HCT116 (cell line): ENCODE results near the gene CRB1. TPM values are rescaled to one million over a fixed set of nuclear protein-coding genes. Genes with fewer than 3 reads are reported as not detected.

Experiments used
- ATAC-seq: fragments of 200-7000 bp; cut with Tn5 transposase; 2 replicates; pipeline ENCODE4 v1.9.1; 2020; ENCODE audit warnings: mild to moderate bottlenecking, moderate library complexity
- BruUV-seq: library from RNA; stranded (reverse); fragments of 400-500 nt; replicated peaks from 2 replicates; lab custom pipeline; 2021; lab: Mats Ljungman, UMichigan
- CTCF ChIA-PET: fragments of 300-600 bp; sonication (Branson Sonifier 250); formaldehyde crosslinking; loops from one replicate; lab custom pipeline; 2021; ENCODE audit warnings: antibody characterized with exemption; lab: Charles Lee
- POLR2A ChIA-PET: fragments of 300-600, 350-600 bp; sonication (Branson Sonifier 250); formaldehyde crosslinking; loops from one replicate; lab custom pipeline; 2021; ENCODE audit warnings: antibody characterized with exemption; lab: Charles Lee
- RAD21 ChIA-PET, 2 experiments: fragments of 300-600 bp; sonication (Branson Sonifier 250); formaldehyde crosslinking; loops; one replicate each; lab custom pipeline; 2023; ENCODE audit warnings: low total read pairs in 2 of 2; ENCODE audit not compliant: uncharacterized antibody in 2 of 2, unreplicated experiment in 2 of 2, low non-redundant PET in 1 of 2; lab: Charles Lee
- DNase-seq: peaks from one replicate; pipeline ENCODE4 v3.0.0-alpha.2; 2010; ENCODE audit warnings: low read depth, low spot score
- H2AFZ ChIP-seq: fragments of 200-600 bp; shearing (Covaris generic), sonication (generic); 2 replicates; pipeline ENCODE4 v1.6.1; 2017; ENCODE audit warnings: low read depth, mixed run types, mixed read lengths, antibody characterized with exemption, low read length; ENCODE audit not compliant: poor library complexity, severe bottlenecking
- H3K27ac ChIP-seq: 2 replicates; pipeline ENCODE4 v1.5.1; 2012; ENCODE audit warnings: low read depth, low read length
- H3K27me3 ChIP-seq: fragments of 200-600 bp; sonication (generic); 2 replicates; pipeline ENCODE4 v1.6.1; 2016; ENCODE audit warnings: mixed run types, low read length, mixed read lengths; ENCODE audit not compliant: insufficient read depth
- H3K36me3 ChIP-seq, 2 experiments: fragments of 200-500 bp in 1 of 2; fragments of 200-600 bp in 1 of 2; sonication (Bioruptor generic) in 1 of 2; sonication (generic) in 1 of 2; 2 replicates each; pipeline versions ENCODE4 v1.5.1 to v1.6.1; 2014 to 2016; ENCODE audit warnings: low read length in 2 of 2, inconsistent platforms in 1 of 2, mixed read lengths in 1 of 2, mixed run types in 1 of 2; ENCODE audit not compliant: insufficient read depth in 2 of 2, control insufficient read depth in 1 of 2
- H3K4me1 ChIP-seq, 2 experiments: fragments of 200-600 bp in 1 of 2; sonication (generic) in 1 of 2; 2 replicates each; pipeline versions ENCODE4 v1.5.1 to v1.6.1; 2012 to 2017; ENCODE audit warnings: low read length in 2 of 2, inconsistent platforms in 1 of 2, mild to moderate bottlenecking in 1 of 2, mixed read lengths in 1 of 2, mixed run types in 1 of 2, moderate library complexity in 1 of 2; ENCODE audit not compliant: insufficient read depth in 2 of 2, control insufficient read depth in 1 of 2
- H3K4me2 ChIP-seq: fragments of 200-600 bp; sonication (generic); 2 replicates; pipeline ENCODE4 v1.6.1; 2017; ENCODE audit warnings: mixed run types, low read length, mixed read lengths
- H3K4me3 ChIP-seq, 2 experiments: fragments of 200-600 bp in 1 of 2; sonication (generic) in 1 of 2; replicated peaks in 1 of 2; 2 replicates each; pipeline ENCODE4 v1.5.1; 2011 to 2016; ENCODE audit warnings: low read length in 2 of 2, control low read depth in 1 of 2, low read depth in 1 of 2, mild to moderate bottlenecking in 1 of 2, mixed read lengths in 1 of 2, mixed run types in 1 of 2
- H3K79me2 ChIP-seq: fragments of 200-600 bp; sonication (generic); 2 replicates; pipeline ENCODE4 v1.6.1; 2017; ENCODE audit warnings: mild to moderate bottlenecking, mixed run types, low read length, moderate library complexity, mixed read lengths; ENCODE audit not compliant: insufficient read depth
- H3K9ac ChIP-seq: fragments of 200-600 bp; sonication (generic); 2 replicates; pipeline ENCODE4 v1.6.1; 2016; ENCODE audit warnings: low read length, mixed read lengths
- H3K9me2 ChIP-seq: fragments of 200-600 bp; sonication (generic), shearing (Covaris generic); 2 replicates; pipeline ENCODE4 v1.6.1; 2017; ENCODE audit warnings: mixed run types, mild to moderate bottlenecking, moderate library complexity; ENCODE audit not compliant: insufficient read depth
- H3K9me3 ChIP-seq, 2 experiments: fragments of 200-500 bp in 1 of 2; fragments of 200-600 bp in 1 of 2; sonication (Bioruptor generic) in 1 of 2; sonication (generic) in 1 of 2; 2 replicates each; pipeline ENCODE4 v1.6.1; 2014 to 2017; ENCODE audit warnings: low read length in 2 of 2, mixed read lengths in 2 of 2, inconsistent platforms in 1 of 2, low read depth in 1 of 2, mild to moderate bottlenecking in 1 of 2, mixed run types in 1 of 2, moderate library complexity in 1 of 2; ENCODE audit not compliant: control insufficient read depth in 1 of 2, insufficient read depth in 1 of 2
- H4K20me1 ChIP-seq: fragments of 200-600 bp; sonication (generic), shearing (Covaris generic); 2 replicates; pipeline ENCODE4 v1.6.1; 2017; ENCODE audit warnings: mixed run types, mild to moderate bottlenecking, moderate library complexity; ENCODE audit not compliant: insufficient read depth
- CBX3 ChIP-seq: IDR thresholded peaks from 2 replicates; pipeline ENCODE4 v1.6.1; 2012; ENCODE audit warnings: low read depth
- CEBPB ChIP-seq: IDR thresholded peaks from 2 replicates; pipeline ENCODE4 v1.6.1; 2012; ENCODE audit warnings: low read depth
- EGR1 ChIP-seq: IDR thresholded peaks from 2 replicates; pipeline ENCODE4 v1.6.1; 2012; ENCODE audit warnings: low read depth
- ELF1 ChIP-seq: IDR thresholded peaks from 2 replicates; pipeline ENCODE4 v1.6.1; 2012; ENCODE audit warnings: low read depth, borderline replicate concordance
- EZH2 ChIP-seq: fragments of 200-600 bp; sonication (generic); IDR thresholded peaks from 2 replicates; pipeline ENCODE4 v1.6.1; 2017; ENCODE audit warnings: antibody characterized with exemption, mixed run types
- FOSL1 ChIP-seq: IDR thresholded peaks from 2 replicates; pipeline ENCODE4 v1.6.1; 2012; ENCODE audit warnings: low read depth
- JUND ChIP-seq: IDR thresholded peaks from 2 replicates; pipeline ENCODE4 v1.6.1; 2012
- POLR2A ChIP-seq: IDR thresholded peaks from 2 replicates; pipeline ENCODE4 v1.7.0; 2011; ENCODE audit warnings: borderline replicate concordance; ENCODE audit not compliant: insufficient read depth, insufficient read length; ENCODE audit errors: extremely low read depth
- POLR2AphosphoS5 ChIP-seq: IDR thresholded peaks from 2 replicates; pipeline ENCODE4 v1.6.1; 2011; ENCODE audit warnings: mild to moderate bottlenecking, low read depth, low read length, moderate library complexity
- RAD21 ChIP-seq: IDR thresholded peaks from 2 replicates; pipeline ENCODE4 v1.6.1; 2012; ENCODE audit warnings: low read depth, mild to moderate bottlenecking
- REST ChIP-seq: IDR thresholded peaks from 2 replicates; pipeline ENCODE4 v1.6.1; 2012; ENCODE audit warnings: low read depth
- SIN3A ChIP-seq: IDR thresholded peaks from 2 replicates; pipeline ENCODE4 v1.6.1; 2012; ENCODE audit warnings: low read depth
- SP1 ChIP-seq: IDR thresholded peaks from 2 replicates; pipeline ENCODE4 v1.6.1; 2012; ENCODE audit warnings: low read depth
- SRF ChIP-seq: IDR thresholded peaks from 2 replicates; pipeline ENCODE4 v1.6.1; 2012; ENCODE audit warnings: low read depth
- YY1 ChIP-seq: IDR thresholded peaks from 2 replicates; pipeline ENCODE4 v1.6.1; 2011; ENCODE audit warnings: low read length, low read depth, moderate library complexity, mild to moderate bottlenecking; ENCODE audit not compliant: insufficient replicate concordance; ENCODE audit errors: extremely low read depth
- ZBTB33 ChIP-seq: IDR thresholded peaks from 2 replicates; pipeline ENCODE4 v1.6.1; 2011; ENCODE audit warnings: mild to moderate bottlenecking, low read length, moderate library complexity; ENCODE audit not compliant: insufficient replicate concordance; ENCODE audit errors: extremely low read depth
- ZNF274 ChIP-seq: fragments of 200-500 bp; sonication (Bioruptor generic); IDR thresholded peaks from 2 replicates; pipeline ENCODE4 v1.6.1; 2014; ENCODE audit warnings: mild to moderate bottlenecking, low read depth, low read length, inconsistent platforms
- intact Hi-C: fragments of 100-400 bp; cut with micrococcal nuclease; formaldehyde crosslinking; loops from 2 replicates; pipeline ENCODE4 v1.10.0; 2022
- total RNA-seq: library from RNA; stranded (reverse); gene quantifications from one replicate; pipeline ENCODE4 v1.2.1, GENCODE V29; 2021; ENCODE audit not compliant: unreplicated experiment
- TF ChIP-seq, protein P1 (sequence below): IDR thresholded peaks from 2 replicates; pipeline ENCODE4 v1.6.1; 2012

CRB1 gene
- total RNA-seq, 1 experiment from 2014 or later = 0.07 TPM

GRCh38 chr1:197485790-197486189 lies 217.7 kb downstream of the CRB1 start:
- H3K4me2 ChIP-seq = no peak overlapping the region
- no peaks in the 10 kb centered on the region for H3K27me3 ChIP-seq
- no peaks in the 10 kb centered on the region for H3K4me1 ChIP-seq
- ChIA-PET RAD21 (no interaction called here), CTCF (interaction anchor here (1.0 kb wide), 1 partner anchor 9 kb away, joined by 3 read pairs; no protein-coding TSS in a partner anchor), POLR2A (no interaction called here)
- no TSS peak for BruUV-seq
- DNase-seq = no peak
- no peak overlapping the region for H3K9ac ChIP-seq
- TF ChIP-seq SIN3A = no peak
- no peak for TF ChIP-seq SRF
- no peak for TF ChIP-seq EZH2
- no peak for TF ChIP-seq RAD21
- no peak for TF ChIP-seq CBX3
- TF ChIP-seq REST = no peak
- no peak for TF ChIP-seq POLR2AphosphoS5
- no peak for TF ChIP-seq POLR2A
- TF ChIP-seq, protein P1, sequence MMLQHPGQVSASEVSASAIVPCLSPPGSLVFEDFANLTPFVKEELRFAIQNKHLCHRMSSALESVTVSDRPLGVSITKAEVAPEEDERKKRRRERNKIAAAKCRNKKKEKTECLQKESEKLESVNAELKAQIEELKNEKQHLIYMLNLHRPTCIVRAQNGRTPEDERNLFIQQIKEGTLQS = no peak
- no peak for TF ChIP-seq JUND
- TF ChIP-seq EGR1 = no peak
- no peak for TF ChIP-seq FOSL1
- no peak for TF ChIP-seq CEBPB
- no peak for TF ChIP-seq ELF1
- TF ChIP-seq ZNF274 = no peak
- no peak for TF ChIP-seq ZBTB33
- TF ChIP-seq SP1 = no peak
- no peak for TF ChIP-seq YY1
- H3K36me3 ChIP-seq = no peaks in the 10 kb centered on the region
- no peaks in the 10 kb centered on the region for H3K79me2 ChIP-seq
- ATAC-seq = no peak
- H4K20me1 ChIP-seq = no peaks in the 10 kb centered on the region
- intact Hi-C loops = no loop called here
- no peaks in the 10 kb centered on the region for H3K9me2 ChIP-seq
- H3K27ac ChIP-seq = no peak overlapping the region
- no peak overlapping the region for H3K4me3 ChIP-seq
- no peaks in the 10 kb centered on the region for H3K9me3 ChIP-seq
- no peak overlapping the region for H2AFZ ChIP-seq
